Measurements from ENCODE around the gene GLS. TPM values are rescaled to one million over a fixed set of nuclear protein-coding genes. Genes with fewer than 3 reads are reported as not detected.
A peak's percentile ranks its signal among the peaks of the same experiment; 100 is the strongest.

GLS gene
- total and polyA plus RNA-seq, 9 of the 15 experiments (the other 6 are each of a cell fraction or from before 2014, with no cell fraction given) = 13.7 to 77.5 (median 48.2) TPM

DNA sequence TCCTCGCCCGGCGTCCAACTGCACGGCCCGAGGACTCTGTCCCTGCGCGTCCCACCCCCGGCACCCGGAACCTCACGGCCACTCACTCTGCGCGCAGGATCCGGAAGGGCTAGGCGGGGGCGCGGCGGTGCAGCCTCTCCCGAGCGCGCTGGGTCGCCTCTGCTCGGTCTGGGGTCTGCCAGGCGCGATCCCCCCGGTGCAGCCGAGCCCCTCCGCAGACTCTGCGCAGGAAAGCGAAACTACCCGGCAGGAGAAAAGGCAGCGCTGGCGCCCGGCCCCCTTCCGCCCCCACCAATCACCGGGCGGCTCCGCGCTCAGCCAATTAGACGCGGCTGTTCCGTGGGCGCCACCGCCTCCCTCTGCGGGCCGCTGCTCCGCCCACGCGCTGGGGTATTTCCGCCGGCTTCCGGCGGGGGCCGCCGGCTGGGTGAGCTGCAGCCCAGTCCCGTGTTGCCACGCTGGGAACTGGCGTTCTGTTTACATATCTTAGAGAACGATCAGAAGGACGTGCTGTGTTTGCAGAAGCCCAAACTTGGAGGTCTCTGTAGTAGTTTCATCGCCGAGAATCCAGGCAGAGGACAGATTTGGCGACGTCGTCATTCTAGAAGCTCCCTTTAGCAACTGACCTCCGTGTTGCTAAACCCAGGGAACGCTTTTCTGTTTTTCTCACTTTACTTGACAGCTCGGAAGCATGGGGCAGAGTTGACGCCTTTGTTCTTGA lies 133.5 kb downstream of the GLS start, which contains the start of gene STAT1 (continued):
- TF ChIP-seq, protein P1, sequence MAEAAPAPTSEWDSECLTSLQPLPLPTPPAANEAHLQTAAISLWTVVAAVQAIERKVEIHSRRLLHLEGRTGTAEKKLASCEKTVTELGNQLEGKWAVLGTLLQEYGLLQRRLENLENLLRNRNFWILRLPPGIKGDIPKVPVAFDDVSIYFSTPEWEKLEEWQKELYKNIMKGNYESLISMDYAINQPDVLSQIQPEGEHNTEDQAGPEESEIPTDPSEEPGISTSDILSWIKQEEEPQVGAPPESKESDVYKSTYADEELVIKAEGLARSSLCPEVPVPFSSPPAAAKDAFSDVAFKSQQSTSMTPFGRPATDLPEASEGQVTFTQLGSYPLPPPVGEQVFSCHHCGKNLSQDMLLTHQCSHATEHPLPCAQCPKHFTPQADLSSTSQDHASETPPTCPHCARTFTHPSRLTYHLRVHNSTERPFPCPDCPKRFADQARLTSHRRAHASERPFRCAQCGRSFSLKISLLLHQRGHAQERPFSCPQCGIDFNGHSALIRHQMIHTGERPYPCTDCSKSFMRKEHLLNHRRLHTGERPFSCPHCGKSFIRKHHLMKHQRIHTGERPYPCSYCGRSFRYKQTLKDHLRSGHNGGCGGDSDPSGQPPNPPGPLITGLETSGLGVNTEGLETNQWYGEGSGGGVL (CRISPR knock-in tag; IDR thresholded peaks at IDR 0.05) = no peak
- peak; percentile 53 for TF ChIP-seq NCOR1 (IDR thresholded peaks at IDR 0.05)
- TF ChIP-seq, protein P2, sequence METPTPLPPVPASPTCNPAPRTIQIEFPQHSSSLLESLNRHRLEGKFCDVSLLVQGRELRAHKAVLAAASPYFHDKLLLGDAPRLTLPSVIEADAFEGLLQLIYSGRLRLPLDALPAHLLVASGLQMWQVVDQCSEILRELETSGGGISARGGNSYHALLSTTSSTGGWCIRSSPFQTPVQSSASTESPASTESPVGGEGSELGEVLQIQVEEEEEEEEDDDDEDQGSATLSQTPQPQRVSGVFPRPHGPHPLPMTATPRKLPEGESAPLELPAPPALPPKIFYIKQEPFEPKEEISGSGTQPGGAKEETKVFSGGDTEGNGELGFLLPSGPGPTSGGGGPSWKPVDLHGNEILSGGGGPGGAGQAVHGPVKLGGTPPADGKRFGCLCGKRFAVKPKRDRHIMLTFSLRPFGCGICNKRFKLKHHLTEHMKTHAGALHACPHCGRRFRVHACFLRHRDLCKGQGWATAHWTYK (CRISPR knock-in tag; IDR thresholded peaks at IDR 0.05) = 0 out of 2 replicates have a peak, but pooled peaks have one; percentile 2
- no peak for TF ChIP-seq ZNF57 (CRISPR knock-in tag; IDR thresholded peaks at IDR 0.05)
- TF ChIP-seq TEAD2 (tag; IDR thresholded peaks at IDR 0.05) = no peak
- TF ChIP-seq, protein P3, sequence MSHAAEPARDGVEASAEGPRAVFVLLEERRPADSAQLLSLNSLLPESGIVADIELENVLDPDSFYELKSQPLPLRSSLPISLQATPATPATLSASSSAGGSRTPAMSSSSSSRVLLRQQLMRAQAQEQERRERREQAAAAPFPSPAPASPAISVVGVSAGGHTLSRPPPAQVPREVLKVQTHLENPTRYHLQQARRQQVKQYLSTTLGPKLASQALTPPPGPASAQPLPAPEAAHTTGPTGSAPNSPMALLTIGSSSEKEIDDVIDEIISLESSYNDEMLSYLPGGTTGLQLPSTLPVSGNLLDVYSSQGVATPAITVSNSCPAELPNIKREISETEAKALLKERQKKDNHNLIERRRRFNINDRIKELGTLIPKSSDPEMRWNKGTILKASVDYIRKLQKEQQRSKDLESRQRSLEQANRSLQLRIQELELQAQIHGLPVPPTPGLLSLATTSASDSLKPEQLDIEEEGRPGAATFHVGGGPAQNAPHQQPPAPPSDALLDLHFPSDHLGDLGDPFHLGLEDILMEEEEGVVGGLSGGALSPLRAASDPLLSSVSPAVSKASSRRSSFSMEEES (CRISPR knock-in tag; IDR thresholded peaks at IDR 0.05) = no peak
- no peak for TF ChIP-seq CC2D1A (IDR thresholded peaks at IDR 0.05)
- peak; percentile 88 for TF ChIP-seq JUND (IDR thresholded peaks at IDR 0.05; ENCODE audit: borderline replicate concordance, low read depth, low read length)
- TF ChIP-seq JUND (tag; IDR thresholded peaks at IDR 0.05; ENCODE audit: borderline replicate concordance, low read depth, low read length) = no peak; the same call in 2 of the 3 replicates
- TF ChIP-seq ZBTB1 (CRISPR knock-in tag; IDR thresholded peaks at IDR 0.05; ENCODE audit: borderline replicate concordance, low read depth) = no peak
- TF ChIP-seq, protein P4, sequence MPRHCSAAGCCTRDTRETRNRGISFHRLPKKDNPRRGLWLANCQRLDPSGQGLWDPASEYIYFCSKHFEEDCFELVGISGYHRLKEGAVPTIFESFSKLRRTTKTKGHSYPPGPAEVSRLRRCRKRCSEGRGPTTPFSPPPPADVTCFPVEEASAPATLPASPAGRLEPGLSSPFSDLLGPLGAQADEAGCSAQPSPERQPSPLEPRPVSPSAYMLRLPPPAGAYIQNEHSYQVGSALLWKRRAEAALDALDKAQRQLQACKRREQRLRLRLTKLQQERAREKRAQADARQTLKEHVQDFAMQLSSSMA (CRISPR knock-in tag; IDR thresholded peaks at IDR 0.05) = no peak
- peak; percentile 57 for TF ChIP-seq SMAD1 (IDR thresholded peaks at IDR 0.05; ENCODE audit: low read depth, low read length, partially characterized antibody)
- TF ChIP-seq MAZ (CRISPR knock-in tag; conservative IDR thresholded peaks at IDR 0.05 in 1 of 2, IDR thresholded peaks at IDR 0.05 in 1 of 2) = peak; percentile 86 to 90
- TF ChIP-seq, protein P5, sequence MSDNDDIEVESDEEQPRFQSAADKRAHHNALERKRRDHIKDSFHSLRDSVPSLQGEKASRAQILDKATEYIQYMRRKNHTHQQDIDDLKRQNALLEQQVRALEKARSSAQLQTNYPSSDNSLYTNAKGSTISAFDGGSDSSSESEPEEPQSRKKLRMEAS (CRISPR knock-in tag; IDR thresholded peaks at IDR 0.05) = peak; percentile 92
- TF ChIP-seq, protein P6, sequence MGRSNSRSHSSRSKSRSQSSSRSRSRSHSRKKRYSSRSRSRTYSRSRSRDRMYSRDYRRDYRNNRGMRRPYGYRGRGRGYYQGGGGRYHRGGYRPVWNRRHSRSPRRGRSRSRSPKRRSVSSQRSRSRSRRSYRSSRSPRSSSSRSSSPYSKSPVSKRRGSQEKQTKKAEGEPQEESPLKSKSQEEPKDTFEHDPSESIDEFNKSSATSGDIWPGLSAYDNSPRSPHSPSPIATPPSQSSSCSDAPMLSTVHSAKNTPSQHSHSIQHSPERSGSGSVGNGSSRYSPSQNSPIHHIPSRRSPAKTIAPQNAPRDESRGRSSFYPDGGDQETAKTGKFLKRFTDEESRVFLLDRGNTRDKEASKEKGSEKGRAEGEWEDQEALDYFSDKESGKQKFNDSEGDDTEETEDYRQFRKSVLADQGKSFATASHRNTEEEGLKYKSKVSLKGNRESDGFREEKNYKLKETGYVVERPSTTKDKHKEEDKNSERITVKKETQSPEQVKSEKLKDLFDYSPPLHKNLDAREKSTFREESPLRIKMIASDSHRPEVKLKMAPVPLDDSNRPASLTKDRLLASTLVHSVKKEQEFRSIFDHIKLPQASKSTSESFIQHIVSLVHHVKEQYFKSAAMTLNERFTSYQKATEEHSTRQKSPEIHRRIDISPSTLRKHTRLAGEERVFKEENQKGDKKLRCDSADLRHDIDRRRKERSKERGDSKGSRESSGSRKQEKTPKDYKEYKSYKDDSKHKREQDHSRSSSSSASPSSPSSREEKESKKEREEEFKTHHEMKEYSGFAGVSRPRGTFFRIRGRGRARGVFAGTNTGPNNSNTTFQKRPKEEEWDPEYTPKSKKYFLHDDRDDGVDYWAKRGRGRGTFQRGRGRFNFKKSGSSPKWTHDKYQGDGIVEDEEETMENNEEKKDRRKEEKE (IDR thresholded peaks at IDR 0.05; ENCODE audit: borderline replicate concordance in 1 of 2, control insufficient read depth in 1 of 2, low read depth in 2 of 2, low read length in 1 of 2) = no peak

All from K562 (cell line).